ENCODE data around the gene HAUS3. TPM values are rescaled to one million over a fixed set of nuclear protein-coding genes. Genes with fewer than 3 reads are reported as not detected.

Gene HAUS3
- total and polyA plus RNA-seq, 2 of the 8 experiments (the other 6 are each of a cell fraction or from before 2014, with no cell fraction given): 3.2 to 14.8 TPM

GRCh38 chr4:2193326-2193725 is 48.6 kb downstream of the HAUS3 start (continued):
- no peak for TF ChIP-seq MAX (IDR thresholded peaks at IDR 0.05)

GRCh38 chr4:2186865-2187172 is 55.1 kb downstream of the HAUS3 start:
- Histone ChIP-seq H2AK5ac (ENCODE audit: low read depth, low read length) (no peak overlapping the region), H3K9ac (replicated peaks in 1 of 4; ENCODE audit: extremely low read depth in 1 of 4, low read depth in 3 of 4, low read length in 3 of 4) (no peak overlapping the region), H2BK15ac (ENCODE audit: low read length) (no peak overlapping the region), H3K56ac (replicated peaks; ENCODE audit: insufficient read length, low read depth, low read length) (no peak overlapping the region), H2BK12ac (ENCODE audit: low read depth, low read length) (no peak overlapping the region), H3K4me2 (ENCODE audit: insufficient read depth in 1 of 2, low read depth in 2 of 2, low read length in 2 of 2) (no peak overlapping the region), H3K4me3 (ENCODE audit: extremely low read depth in 1 of 4, insufficient read depth in 2 of 4, low read depth in 3 of 4, low read length in 4 of 4) (no peak overlapping the region), H3K27me3 (replicated peaks in 1 of 4; ENCODE audit: control insufficient read depth in 3 of 4, extremely low read depth in 1 of 4, insufficient read depth in 3 of 4, low read length in 3 of 4) (peaks cover 0 to 2% (median 0%) of the 10 kb centered on the region in 4 experiments; a peak in 1 of 7 replicates), H3K36me3 (ENCODE audit: control insufficient read depth in 2 of 4, insufficient read depth in 4 of 4, low read length in 3 of 4) (no peaks in the 10 kb centered on the region), H4K5ac (ENCODE audit: insufficient read length, low read depth, low read length) (no peak overlapping the region), H3K18ac (ENCODE audit: extremely low read depth, low read length) (no peak overlapping the region), H4K91ac (replicated peaks; ENCODE audit: insufficient read length, low read length) (no peak overlapping the region), H3K23me2 (ENCODE audit: low read depth, low read length) (no peaks in the 10 kb centered on the region), H3K9me3 (ENCODE audit: insufficient read depth in 2 of 2, low read depth in 1 of 2, low read length in 1 of 2) (peaks cover 3 to 4% of the 10 kb centered on the region in 2 experiments; a peak in 2 of 4 replicates), H2BK20ac (ENCODE audit: low read length) (no peak overlapping the region), H3K79me1 (ENCODE audit: low read depth, low read length) (no peaks in the 10 kb centered on the region), H3K14ac (ENCODE audit: insufficient read length) (no peak overlapping the region), H3K4me1 (replicated peaks in 1 of 4; ENCODE audit: control insufficient read depth in 3 of 4, insufficient read depth in 4 of 4, low read length in 3 of 4) (no peaks in the 10 kb centered on the region), H3K79me2 (ENCODE audit: control insufficient read depth in 1 of 2, insufficient read depth in 2 of 2, low read length in 2 of 2) (no peaks in the 10 kb centered on the region), H2BK5ac (ENCODE audit: low read depth, low read length) (no peak overlapping the region), H3K27ac (ENCODE audit: low read depth, low read length) (no peak overlapping the region), H3K4ac (replicated peaks; ENCODE audit: insufficient read length, low read depth, low read length) (no peak overlapping the region), H2BK120ac (replicated peaks; ENCODE audit: low read depth, low read length) (no peak overlapping the region), H4K20me1 (replicated peaks in 1 of 2; ENCODE audit: control insufficient read depth in 1 of 2, insufficient read depth in 2 of 2, low read length in 2 of 2) (no peaks in the 10 kb centered on the region), H3K23ac (ENCODE audit: insufficient read length) (no peak overlapping the region), H2AFZ (ENCODE audit: low read length) (no peak overlapping the region), H4K8ac (ENCODE audit: extremely low read depth, insufficient read depth, low read length) (no peak overlapping the region)
- DNase-seq (ENCODE audit: low read depth in 1 of 2, low spot score in 2 of 2): no peak
- no peak for FAIRE-seq
- ChIA-PET CTCF (ENCODE audit: partially characterized antibody) (interaction anchor here (0.6 to 2.5 kb wide), 15 partner anchors 9 to 194 kb away, joined by 3 to 10 read pairs (median 3); partner anchors contain the start of gene NELFA), POLR2A (ENCODE audit: partially characterized antibody) (no interaction called here)
- no peak for TF ChIP-seq USF2 (IDR thresholded peaks at IDR 0.05; ENCODE audit: low read length)
- no peak for TF ChIP-seq KDM4A (IDR thresholded peaks at IDR 0.05; ENCODE audit: low read depth, low read length, severe bottlenecking)
- TF ChIP-seq KDM5A (IDR thresholded peaks at IDR 0.05; ENCODE audit: low read length): no peak
- no peak for TF ChIP-seq CHD1 (IDR thresholded peaks at IDR 0.05; ENCODE audit: low read depth, low read length)
- TF ChIP-seq SP4 (IDR thresholded peaks at IDR 0.05; ENCODE audit: low read length): no peak
- TF ChIP-seq FOSL1 (IDR thresholded peaks at IDR 0.05; ENCODE audit: insufficient read depth, low read depth, low read length): no peak
- TF ChIP-seq ZNF274 (IDR thresholded peaks at IDR 0.05; ENCODE audit: borderline replicate concordance, extremely low read depth, low read length): no peak
- no peak for TF ChIP-seq TBP (IDR thresholded peaks at IDR 0.05; ENCODE audit: low read depth, low read length)
- TF ChIP-seq CBX8 (IDR thresholded peaks at IDR 0.05; ENCODE audit: borderline replicate concordance, low read depth, low read length): no peak
- no peak for TF ChIP-seq PHF8 (conservative IDR thresholded peaks at IDR 0.05; ENCODE audit: low read depth, low read length)
- TF ChIP-seq RBBP5 (IDR thresholded peaks at IDR 0.05; ENCODE audit: borderline replicate concordance, low read depth, low read length): no peak
- TF ChIP-seq ASH2L (IDR thresholded peaks at IDR 0.05; ENCODE audit: low read length): no peak
